OCI-LY1 (cell line): Measurements from ENCODE around the gene HSP90AB1.

ENCODE experiments used
- EZH2 ChIP-seq: fragments of 200-600 bp; sonication (generic), shearing (Covaris generic); IDR thresholded peaks from 2 replicates; pipeline ENCODE4 v1.8.0; 2017; ENCODE audit warnings: borderline replicate concordance, mixed run types, mild to moderate bottlenecking, antibody characterized with exemption, low read length, moderate library complexity, mixed read lengths
- TF ChIP-seq, protein P1 (sequence below): fragments of 200-600 bp; sonication (generic), shearing (Covaris generic); IDR thresholded peaks from 2 replicates; pipeline ENCODE4 v1.5.1; 2017; ENCODE audit warnings: mild to moderate bottlenecking, antibody characterized with exemption, low read length, moderate library complexity, mixed read lengths

DNA sequence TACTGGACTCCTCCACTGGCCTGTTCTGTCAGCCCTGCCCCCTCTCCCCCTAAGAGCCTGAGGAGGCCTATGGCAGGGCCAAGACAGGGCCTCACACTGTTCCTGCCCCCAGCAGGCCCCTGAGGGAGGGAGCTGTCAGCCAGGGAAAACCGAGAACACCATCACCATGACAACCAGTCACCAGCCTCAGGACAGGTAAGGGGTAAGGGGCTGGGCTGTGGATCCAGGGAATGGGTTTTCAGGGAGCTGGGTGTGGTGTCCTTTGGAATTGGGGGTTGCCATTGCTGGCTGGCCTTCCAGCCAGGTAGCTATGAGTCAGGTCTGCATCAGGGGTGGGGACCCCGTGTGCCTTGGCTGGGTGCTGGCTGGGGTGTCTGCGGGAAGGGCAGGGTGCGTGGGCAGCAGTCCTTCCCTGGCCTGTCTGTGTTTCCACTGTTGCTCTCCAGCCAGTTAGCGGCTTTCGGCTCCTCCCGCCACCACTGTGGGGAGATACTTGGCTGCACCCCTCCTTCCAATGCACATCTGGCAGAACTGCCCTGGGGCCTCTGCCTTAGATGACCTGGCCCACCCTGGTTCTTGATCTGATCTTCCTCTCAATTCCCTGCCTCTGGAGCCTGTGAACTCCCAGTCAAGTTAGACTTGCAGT, 19.6 kb upstream of the HSP90AB1 start:
- TF ChIP-seq, protein P1, sequence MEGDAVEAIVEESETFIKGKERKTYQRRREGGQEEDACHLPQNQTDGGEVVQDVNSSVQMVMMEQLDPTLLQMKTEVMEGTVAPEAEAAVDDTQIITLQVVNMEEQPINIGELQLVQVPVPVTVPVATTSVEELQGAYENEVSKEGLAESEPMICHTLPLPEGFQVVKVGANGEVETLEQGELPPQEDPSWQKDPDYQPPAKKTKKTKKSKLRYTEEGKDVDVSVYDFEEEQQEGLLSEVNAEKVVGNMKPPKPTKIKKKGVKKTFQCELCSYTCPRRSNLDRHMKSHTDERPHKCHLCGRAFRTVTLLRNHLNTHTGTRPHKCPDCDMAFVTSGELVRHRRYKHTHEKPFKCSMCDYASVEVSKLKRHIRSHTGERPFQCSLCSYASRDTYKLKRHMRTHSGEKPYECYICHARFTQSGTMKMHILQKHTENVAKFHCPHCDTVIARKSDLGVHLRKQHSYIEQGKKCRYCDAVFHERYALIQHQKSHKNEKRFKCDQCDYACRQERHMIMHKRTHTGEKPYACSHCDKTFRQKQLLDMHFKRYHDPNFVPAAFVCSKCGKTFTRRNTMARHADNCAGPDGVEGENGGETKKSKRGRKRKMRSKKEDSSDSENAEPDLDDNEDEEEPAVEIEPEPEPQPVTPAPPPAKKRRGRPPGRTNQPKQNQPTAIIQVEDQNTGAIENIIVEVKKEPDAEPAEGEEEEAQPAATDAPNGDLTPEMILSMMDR = no peak
- no peak for TF ChIP-seq EZH2
